Ascending aorta (tissue), 2 donors: Measurements from ENCODE around the gene TLNRD1. TPM values are rescaled to one million over a fixed set of nuclear protein-coding genes. Genes with fewer than 3 reads are reported as not detected.

ENCODE experiments used
- DNase-seq, 2 donors: peaks; one replicate each; pipeline ENCODE4 v3.0.0-alpha.2; 2019; ENCODE audit warnings: low spot score in 2 of 2
- H3K27ac ChIP-seq, 2 donors: fragments of 200-600 bp; sonication (generic); one replicate each; pipeline ENCODE4 v1.5.1; 2016 to 2017; ENCODE audit warnings: mild to moderate bottlenecking in 1 of 2
- H3K27me3 ChIP-seq: fragments of 200-600 bp; sonication (generic); one replicate; pipeline ENCODE4 v1.5.1; 2017
- H3K36me3 ChIP-seq, 2 donors: fragments of 200-600 bp; sonication (generic); one replicate each; pipeline ENCODE4 v1.5.1; 2016
- H3K4me1 ChIP-seq, 2 donors: fragments of 200-600 bp; sonication (generic); one replicate each; pipeline ENCODE4 v1.5.1; 2016 to 2017; ENCODE audit warnings: mild to moderate bottlenecking in 1 of 2
- H3K4me3 ChIP-seq, 2 donors: fragments of 200-600 bp; sonication (generic); one replicate each; pipeline ENCODE4 v1.5.1; 2016 to 2017; ENCODE audit warnings: mild to moderate bottlenecking in 1 of 2
- H3K9me3 ChIP-seq, 2 donors: fragments of 200-600 bp; sonication (generic); one replicate each; pipeline ENCODE4 v1.5.1; 2016
- CTCF ChIP-seq, 3 experiments: fragments of 200-600 bp in 2 of 3; fragments of 450-650 bp in 1 of 3; sonication (generic) in 2 of 3; IDR thresholded peaks; one replicate each; pipeline ENCODE4 v1.5.1; 2016 to 2019; ENCODE audit warnings: antibody characterized with exemption in 3 of 3, mild to moderate bottlenecking in 1 of 3, moderate library complexity in 1 of 3
- intact Hi-C: fragments of 100-400 bp; cut with DNase I; formaldehyde crosslinking; loops from one replicate; pipeline ENCODE4 v1.15.1; 2023
- total RNA-seq: library from RNA; depleted of rRNA; stranded (reverse); fragments of >200 nt; gene quantifications from one replicate; pipeline ENCODE4 v1.1.0, GENCODE V29; 2016

Gene TLNRD1
- total RNA-seq, 1 donor from 2014 or later = 59.3 TPM

DNA sequence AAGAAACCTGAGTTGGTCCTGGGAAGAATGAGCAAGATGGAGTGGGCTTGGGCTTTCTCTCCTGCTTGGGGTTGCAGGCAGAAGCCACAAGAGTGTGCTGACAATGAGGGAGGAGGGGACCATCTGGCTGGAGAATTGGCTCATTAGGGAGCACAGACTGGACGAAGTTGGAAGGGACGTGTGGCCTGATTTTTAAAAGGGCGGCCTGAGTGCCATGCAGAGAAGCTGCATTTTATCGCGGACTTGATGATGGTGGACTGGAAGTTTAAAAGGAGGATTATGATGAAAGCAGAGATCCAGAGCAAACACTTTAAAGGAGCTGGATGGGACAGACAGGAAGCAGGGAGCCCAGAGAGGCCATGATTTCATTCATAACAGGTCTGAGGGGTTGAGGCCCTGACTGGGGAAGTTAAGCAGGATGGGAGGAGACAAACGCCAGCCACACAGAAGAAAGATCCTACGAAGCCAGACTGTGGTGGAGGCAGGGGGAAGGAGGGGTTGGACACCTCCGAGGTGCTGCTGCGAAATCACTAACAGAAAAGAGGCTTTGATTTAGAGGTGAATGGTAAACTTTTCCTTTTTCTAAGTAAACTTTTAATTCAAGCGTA, 23.6 kb downstream of the TLNRD1 start:
- Histone ChIP-seq H3K27me3 (no peaks in the 10 kb centered on the region), H3K27ac (peak overlapping the region; percentile 64 to 70), H3K36me3 (no peaks in the 10 kb centered on the region), H3K4me3 (no peak overlapping the region), H3K4me1 (no peaks in the 10 kb centered on the region), H3K9me3 (no peaks in the 10 kb centered on the region)
- no peak for DNase-seq
- no peak for TF ChIP-seq CTCF (IDR thresholded peaks at IDR 0.05)
- intact Hi-C loops = no loop called here

- DNase-seq = no peak
- Histone ChIP-seq H3K4me1 (no peaks in the 10 kb centered on the region), H3K36me3 (no peaks in the 10 kb centered on the region), H3K27ac (peak overlapping the region in 1 of 2 donors; percentile 64), H3K4me3 (no peak overlapping the region), H3K27me3 (no peaks in the 10 kb centered on the region), H3K9me3 (no peaks in the 10 kb centered on the region)
- TF ChIP-seq CTCF (IDR thresholded peaks at IDR 0.05) = no peak
- intact Hi-C loops = no loop called here
Measured at GRCh38 chr15:81024936-81025335, 24.2 kb downstream of the TLNRD1 start.

DNA sequence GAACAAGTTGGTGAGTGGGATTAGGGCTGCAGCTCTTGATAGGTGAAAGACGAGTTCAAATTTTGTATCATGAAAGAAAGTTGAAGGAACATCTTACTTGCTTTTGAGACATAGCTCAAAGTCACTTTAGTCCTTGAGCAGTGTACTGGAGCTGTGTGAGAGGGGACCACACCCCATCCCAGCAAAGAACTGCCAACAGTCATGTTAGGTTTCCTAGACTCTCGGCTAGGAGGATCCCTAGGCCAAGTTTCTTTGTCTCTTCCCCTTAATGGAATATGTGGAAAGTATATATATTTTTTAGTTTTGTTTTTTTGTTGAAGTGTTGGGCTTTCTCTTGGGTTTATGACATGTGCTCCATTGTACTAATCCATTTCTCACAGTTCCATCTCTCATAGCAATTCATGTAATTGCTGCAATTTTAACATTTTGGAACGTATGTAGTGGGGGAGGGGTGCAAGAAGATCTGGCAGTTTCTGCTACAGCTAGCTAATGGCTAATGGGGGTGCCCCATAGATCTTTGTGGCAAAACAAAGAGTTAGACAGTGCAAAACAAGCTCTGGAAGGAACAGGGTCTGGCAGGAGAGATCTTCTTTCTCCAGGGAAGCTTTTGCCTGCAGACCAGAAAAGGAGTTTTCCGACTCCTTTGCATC, 25.1 kb downstream of the TLNRD1 start:
- no peak for TF ChIP-seq CTCF (IDR thresholded peaks at IDR 0.05)

DNA sequence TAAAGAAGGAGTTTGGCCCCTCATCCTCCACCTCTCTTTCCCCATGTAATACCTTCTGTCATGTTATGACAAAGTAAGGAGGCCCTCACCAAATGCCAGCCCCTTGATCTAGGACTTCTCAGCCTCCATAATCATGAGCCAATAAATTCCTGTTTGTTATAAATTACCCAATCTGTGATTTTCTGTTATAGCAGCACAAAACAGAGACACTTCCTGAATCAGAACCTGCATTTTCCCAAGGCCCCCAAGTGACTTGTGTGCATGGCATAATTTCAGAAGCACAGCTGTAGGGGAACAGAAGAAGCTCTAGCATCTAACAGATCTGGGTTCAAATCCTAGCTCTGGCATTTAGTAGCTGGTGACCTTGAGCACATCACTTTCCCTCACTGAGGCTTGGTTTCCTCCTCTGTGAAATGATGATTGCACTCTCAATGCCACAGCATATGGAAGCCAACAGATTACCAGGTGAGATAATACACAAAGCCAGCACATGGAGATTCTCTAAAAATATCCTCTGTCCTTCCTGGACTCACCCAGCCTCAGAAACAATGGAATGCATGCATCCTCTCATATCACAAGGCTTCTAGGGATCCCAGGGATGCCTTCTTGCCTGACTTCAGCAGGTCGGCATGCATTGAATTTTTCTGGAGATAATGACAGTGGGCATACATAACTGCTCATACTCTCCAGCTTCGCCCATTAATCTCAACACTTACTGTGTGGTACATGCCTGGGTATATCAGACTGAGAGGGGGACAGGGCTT, 26.3 kb downstream of the TLNRD1 start:
- no peak overlapping the region for H3K27ac ChIP-seq
- no peak overlapping the region for H3K4me3 ChIP-seq
- DNase-seq = no peak
- no peaks in the 10 kb centered on the region for H3K27me3 ChIP-seq
- H3K36me3 ChIP-seq = no peaks in the 10 kb centered on the region
- intact Hi-C loops = no loop called here
- no peaks in the 10 kb centered on the region for H3K9me3 ChIP-seq
- no peaks in the 10 kb centered on the region for H3K4me1 ChIP-seq
- no peak for TF ChIP-seq CTCF (IDR thresholded peaks at IDR 0.05)

More for the DNA sequence above, 25.1 kb downstream of the TLNRD1 start:
- H3K4me1 ChIP-seq = no peaks in the 10 kb centered on the region
- no peak overlapping the region for H3K4me3 ChIP-seq
- no peak for DNase-seq
- no peaks in the 10 kb centered on the region for H3K9me3 ChIP-seq
- no peaks in the 10 kb centered on the region for H3K27me3 ChIP-seq
- no peaks in the 10 kb centered on the region for H3K36me3 ChIP-seq
- H3K27ac ChIP-seq = no peak overlapping the region
- intact Hi-C loops = no loop called here

DNA sequence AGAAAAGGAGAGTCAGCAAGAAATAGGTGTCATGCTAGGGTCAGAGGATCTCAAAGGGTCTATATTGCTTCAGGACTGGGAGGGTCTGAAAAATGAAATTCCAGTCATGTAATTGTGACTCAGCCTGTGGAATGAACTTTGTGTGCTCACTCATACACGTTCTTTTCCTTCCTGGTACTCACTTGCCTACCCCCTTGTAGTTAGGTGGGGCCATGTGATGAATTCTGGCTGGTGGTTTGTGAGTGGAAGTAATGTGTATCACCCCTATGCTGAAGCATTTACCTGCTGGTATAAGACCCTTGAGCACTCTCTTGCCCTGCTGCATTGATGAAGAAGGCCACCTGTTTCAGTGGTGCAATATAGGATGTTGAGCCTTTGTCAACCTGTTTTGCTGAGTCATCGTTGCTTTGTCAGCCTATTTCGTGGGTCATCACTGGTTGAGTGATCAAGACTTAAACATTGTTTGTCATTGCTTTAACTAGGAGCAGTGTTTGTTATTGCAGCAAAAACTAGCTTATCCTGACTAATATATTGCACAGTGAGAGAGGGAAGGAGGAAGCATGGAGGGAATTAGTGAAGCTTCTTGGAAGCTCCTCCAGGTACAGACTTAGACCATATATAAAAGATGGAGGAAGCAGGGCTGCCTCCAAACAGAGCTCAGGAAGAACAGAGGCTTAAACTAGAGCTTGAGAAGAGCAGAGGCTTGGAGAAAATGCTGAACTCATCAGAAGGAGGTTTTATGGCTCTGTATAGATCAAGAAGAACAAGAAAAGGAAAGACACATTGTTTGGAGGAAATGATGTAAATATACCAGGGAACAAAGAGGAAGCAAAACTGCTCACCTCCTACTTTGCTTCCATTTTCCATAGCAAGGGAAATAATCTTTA, 28.9 kb downstream of the TLNRD1 start:
- no peak overlapping the region for H3K27ac ChIP-seq
- DNase-seq = no peak
- no peak overlapping the region for H3K4me3 ChIP-seq
- no peak for TF ChIP-seq CTCF (IDR thresholded peaks at IDR 0.05)
- H3K4me1 ChIP-seq = no peaks in the 10 kb centered on the region
- H3K36me3 ChIP-seq = no peaks in the 10 kb centered on the region
- intact Hi-C loops = no loop called here
- H3K27me3 ChIP-seq = no peaks in the 10 kb centered on the region
- no peaks in the 10 kb centered on the region for H3K9me3 ChIP-seq
